ENCODE results near the gene APCDD1. TPM values are rescaled to one million over a fixed set of nuclear protein-coding genes. Genes with fewer than 3 reads are reported as not detected.
"Not testable (repeated sequence)": the region's sequence is repeated elsewhere in the genome, so short reads cannot be mapped to it uniquely, and the experiment has no call there.

The APCDD1 gene
- total RNA-seq, 1 experiment from 2014 or later, result not detected

DNA sequence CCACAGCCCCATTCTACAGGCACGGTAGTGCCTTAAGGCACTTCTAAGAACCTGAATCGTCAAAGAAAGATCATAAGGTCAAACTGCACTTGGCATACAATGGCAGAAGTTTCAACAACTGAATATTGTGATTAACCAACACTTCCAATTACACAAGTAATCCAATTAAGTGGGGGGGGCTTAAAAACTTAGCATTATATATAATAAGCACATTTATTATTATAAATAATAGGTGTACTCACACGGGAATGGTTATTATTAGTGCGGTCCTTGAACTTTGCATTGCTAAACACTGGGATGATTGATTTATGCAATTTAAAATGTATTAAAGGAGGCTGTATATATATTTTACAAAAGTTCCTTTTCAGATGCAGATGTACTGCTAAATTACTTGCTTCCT, 7.6 kb downstream of the APCDD1 start:
- DNase-seq (ENCODE audit: low read depth), result no peak

- DNase-seq (ENCODE audit: low read depth), result no peak
Observed at GRCh38 chr18:10462597-10462996, 8.2 kb downstream of the APCDD1 start.

DNA sequence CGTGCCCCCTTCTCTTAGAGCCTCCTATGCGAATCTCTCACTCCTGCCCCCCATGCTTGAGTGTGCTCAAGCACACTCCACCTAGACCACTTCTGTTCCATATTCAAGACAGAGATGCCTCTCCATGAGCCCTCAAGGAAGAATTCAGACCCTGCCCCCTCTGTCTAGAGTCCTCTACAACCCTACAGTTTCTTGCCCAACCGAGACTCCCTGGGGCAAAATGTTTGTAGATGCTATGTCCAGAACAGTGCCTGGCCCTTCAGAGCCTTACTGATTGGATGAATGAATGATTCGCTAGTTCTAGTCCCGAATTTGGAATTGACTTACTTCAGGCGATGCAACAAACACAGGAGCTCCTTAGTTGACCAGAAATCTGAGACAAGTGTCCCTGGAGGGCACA, 8.7 kb downstream of the APCDD1 start:
- DNase-seq (ENCODE audit: low read depth), result no peak

- DNase-seq (ENCODE audit: low read depth), result no peak
Observed at GRCh38 chr18:10463741-10464140, 9.3 kb downstream of the APCDD1 start.

DNA sequence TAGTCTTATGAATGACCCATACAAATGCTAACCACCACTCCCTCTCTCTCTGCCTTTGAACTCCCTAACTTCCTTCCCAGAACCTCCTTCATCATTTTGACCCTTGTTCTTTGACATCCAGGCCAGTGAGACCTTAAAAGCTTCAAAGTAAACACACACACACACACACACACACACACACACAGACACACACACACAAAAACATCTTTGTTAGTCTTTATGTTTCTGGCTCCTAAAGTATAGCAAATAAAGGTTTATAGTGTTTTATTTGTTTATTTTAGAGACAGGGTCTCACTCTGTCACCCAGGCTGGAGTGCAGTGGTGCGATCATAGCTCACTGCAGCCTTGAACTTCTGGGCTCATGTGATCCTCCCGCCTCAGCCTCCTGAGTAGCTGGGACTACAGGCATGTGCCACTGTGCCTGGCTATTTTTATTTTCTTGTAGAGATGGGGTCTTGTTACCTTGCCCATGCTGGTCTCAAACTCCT, 9.8 kb downstream of the APCDD1 start:
- DNase-seq (ENCODE audit: low read depth), result not testable (repeated sequence)

GRCh38 chr18:10465174-10465939, 10.9 kb downstream of the APCDD1 start:
- no peak for DNase-seq (ENCODE audit: low read depth)

GRCh38 chr18:10470429-10470828, 16.0 kb downstream of the APCDD1 start:
- DNase-seq (ENCODE audit: low read depth), result no peak

- DNase-seq (ENCODE audit: low read depth), result no peak
Observed at GRCh38 chr18:10471574-10471973, 17.1 kb downstream of the APCDD1 start.

- no peak for DNase-seq (ENCODE audit: low read depth)
Observed at GRCh38 chr18:10473132-10473531, 18.7 kb downstream of the APCDD1 start.

GRCh38 chr18:10474309-10474708, 19.9 kb downstream of the APCDD1 start:
- DNase-seq (ENCODE audit: low read depth), result no peak

- DNase-seq (ENCODE audit: low read depth), result no peak
Observed at GRCh38 chr18:10475276-10475653, 20.8 kb downstream of the APCDD1 start.

DNA sequence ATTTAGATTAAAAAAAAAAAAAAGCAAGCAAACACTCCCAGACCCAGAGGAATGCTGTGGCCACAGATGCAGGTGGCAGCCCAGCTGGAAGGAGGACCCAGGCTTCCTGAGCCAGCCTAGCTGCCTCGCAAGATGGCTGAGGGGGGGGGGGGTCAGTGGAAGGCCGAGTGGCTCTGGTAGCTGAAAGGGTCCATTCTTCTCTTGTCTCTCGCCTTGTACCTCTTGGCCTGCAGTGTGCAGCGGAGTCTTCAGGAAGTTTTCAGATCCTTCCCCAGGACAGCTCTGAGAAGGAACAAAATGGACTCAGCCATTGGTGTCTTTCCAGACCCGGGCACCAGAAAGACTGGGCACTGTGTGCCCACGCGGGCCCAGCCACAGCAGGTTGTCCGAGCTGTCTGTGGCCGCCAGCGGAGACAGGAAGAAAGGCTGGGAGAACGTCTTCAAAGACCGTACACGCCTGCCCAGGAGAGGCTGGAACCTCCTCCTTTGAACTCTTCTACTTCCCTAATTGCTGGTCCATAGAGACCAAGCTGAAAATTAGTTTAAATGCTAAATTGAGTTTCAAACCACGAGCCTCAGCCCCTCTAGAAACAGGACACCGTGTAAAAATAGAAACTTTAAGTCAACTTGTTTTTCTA, 21.3 kb downstream of the APCDD1 start:
- no peak for DNase-seq (ENCODE audit: low read depth)

- no peak for DNase-seq (ENCODE audit: low read depth)
Observed at GRCh38 chr18:10476338-10476791, 21.9 kb downstream of the APCDD1 start.

- DNase-seq (ENCODE audit: low read depth), result no peak
Observed at GRCh38 chr18:10477121-10477862, 22.9 kb downstream of the APCDD1 start.

GRCh38 chr18:10477863-10478260, 23.4 kb downstream of the APCDD1 start:
- DNase-seq (ENCODE audit: low read depth), result no peak

- DNase-seq (ENCODE audit: low read depth), result no peak
Observed at GRCh38 chr18:10481831-10482230, 27.4 kb downstream of the APCDD1 start.

- DNase-seq (ENCODE audit: low read depth), result no peak
Observed at GRCh38 chr18:10482363-10482984, 28.0 kb downstream of the APCDD1 start.

DNA sequence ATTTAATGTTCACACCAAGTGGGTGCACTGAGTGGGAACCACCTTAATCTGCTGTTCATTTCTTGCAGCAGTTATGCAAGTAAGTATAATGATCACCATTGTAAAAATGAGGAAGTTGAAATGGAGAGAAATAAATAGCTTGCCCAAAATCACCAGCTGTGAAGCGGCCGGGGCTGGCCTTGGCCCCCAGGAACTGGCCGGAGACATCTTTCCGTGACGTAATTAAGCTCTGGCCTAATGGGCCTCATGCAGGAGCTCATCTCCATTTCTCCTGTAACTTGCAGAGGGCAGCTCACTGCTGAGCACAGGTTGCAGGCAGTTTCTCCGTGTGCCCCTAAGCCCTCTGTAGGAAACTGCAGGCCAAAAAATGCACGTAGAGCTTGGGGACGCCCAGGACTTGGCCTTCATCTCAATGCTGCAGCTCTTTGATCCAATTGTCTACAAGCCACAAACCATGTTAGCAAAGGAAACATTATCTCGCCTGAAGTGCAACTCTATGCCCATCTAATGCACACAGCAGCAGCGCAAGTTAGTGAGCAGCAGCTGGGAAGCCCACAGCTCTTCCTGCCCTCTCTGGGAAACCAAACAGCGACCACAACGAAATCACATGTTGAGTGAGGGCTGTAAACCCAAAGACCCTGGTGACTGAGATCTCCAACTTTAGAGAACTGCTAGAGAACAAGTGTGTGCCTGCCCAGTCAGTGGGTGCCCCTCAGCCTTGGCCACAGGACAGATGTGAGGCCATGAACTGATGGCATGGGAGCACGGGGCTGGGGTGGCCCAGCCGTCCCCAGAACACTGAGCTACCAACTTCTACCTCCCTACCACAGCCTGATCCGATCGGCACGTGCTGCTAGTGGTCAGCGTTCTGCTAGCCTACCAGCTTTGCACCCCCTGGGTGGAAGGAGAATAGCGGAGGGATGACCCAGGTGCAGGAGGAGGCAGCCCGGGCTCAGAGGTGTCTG, 28.8 kb downstream of the APCDD1 start:
- DNase-seq (ENCODE audit: low read depth), result no peak

DNA sequence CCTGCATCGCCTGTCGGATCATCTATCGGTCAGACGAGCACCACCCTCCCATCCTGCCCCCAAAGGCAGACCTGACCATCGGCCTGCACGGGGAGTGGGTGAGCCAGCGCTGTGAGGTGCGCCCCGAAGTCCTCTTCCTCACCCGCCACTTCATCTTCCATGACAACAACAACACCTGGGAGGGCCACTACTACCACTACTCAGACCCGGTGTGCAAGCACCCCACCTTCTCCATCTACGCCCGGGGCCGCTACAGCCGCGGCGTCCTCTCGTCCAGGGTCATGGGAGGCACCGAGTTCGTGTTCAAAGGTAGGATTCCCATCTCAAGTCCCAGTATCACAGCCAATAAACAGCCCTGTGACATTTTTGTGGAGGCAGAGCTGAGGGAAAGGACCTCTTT, 31.0 kb downstream of the APCDD1 start:
- no peak for DNase-seq (ENCODE audit: low read depth)

- no peak for DNase-seq (ENCODE audit: low read depth)
Observed at GRCh38 chr18:10486362-10486761, 31.9 kb downstream of the APCDD1 start.

Data from HT1080 (cell line).